UCSD-AML1 (cell line): ENCODE measurements around the gene ENGASE.
A peak's percentile ranks its signal among the peaks of the same experiment; 100 is the strongest.
"Not testable (repeated sequence)": the region's sequence is repeated elsewhere in the genome, so short reads cannot be mapped to it uniquely, and the experiment has no call there.

Experiments used
- DNase-seq: peaks from one replicate; lab custom pipeline; 2025; ENCODE audit not compliant: unreplicated experiment; lab: John Stamatoyannopoulos, UW

The ENGASE gene

GRCh38 chr17:79074649-79075445 lies at the start of gene ENGASE:
ENGASE (plus strand) TSS chr17:79074824; CDS start chr17:79074945, 121 bp downstream.
- peak; percentile 95 for DNase-seq

GRCh38 chr17:79024901-79025737 lies 49.5 kb upstream of the ENGASE start:
- no peak for DNase-seq

- no peak for DNase-seq
Observed at GRCh38 chr17:79026376-79027273, 48.0 kb upstream of the ENGASE start.

GRCh38 chr17:79027274-79027924 lies 47.2 kb upstream of the ENGASE start:
- DNase-seq = no peak

GRCh38 chr17:79027925-79028491 lies 46.6 kb upstream of the ENGASE start:
- no peak for DNase-seq

- no peak for DNase-seq
Observed at GRCh38 chr17:79028496-79029326, 45.9 kb upstream of the ENGASE start.

GRCh38 chr17:79029327-79030009 lies 45.2 kb upstream of the ENGASE start:
- no peak for DNase-seq

- DNase-seq = not testable (repeated sequence)
Observed at GRCh38 chr17:79030636-79031035, 44.0 kb upstream of the ENGASE start.

- no peak for DNase-seq
Observed at GRCh38 chr17:79031996-79032875, 42.4 kb upstream of the ENGASE start.

- no peak for DNase-seq
Observed at GRCh38 chr17:79033046-79033616, 41.5 kb upstream of the ENGASE start.

GRCh38 chr17:79033741-79034501 lies 40.7 kb upstream of the ENGASE start:
- DNase-seq = no peak

GRCh38 chr17:79034931-79035485 lies 39.6 kb upstream of the ENGASE start:
- no peak for DNase-seq

- no peak for DNase-seq
Observed at GRCh38 chr17:79035686-79036085, 38.9 kb upstream of the ENGASE start.

- DNase-seq = no peak
Observed at GRCh38 chr17:79036181-79036580, 38.4 kb upstream of the ENGASE start.

- DNase-seq = no peak
Observed at GRCh38 chr17:79036596-79036995, 38.0 kb upstream of the ENGASE start.

- no peak for DNase-seq
Observed at GRCh38 chr17:79038545-79039135, 36.0 kb upstream of the ENGASE start.
